NCI-H2227 treated with DMSO at 0.1 percent for 48 hours (cell line): ENCODE data around the gene RPL28.

Experiments
- DNase-seq: peaks from one replicate; lab custom pipeline; 2025; lab: John Stamatoyannopoulos, UW

Gene RPL28

DNA sequence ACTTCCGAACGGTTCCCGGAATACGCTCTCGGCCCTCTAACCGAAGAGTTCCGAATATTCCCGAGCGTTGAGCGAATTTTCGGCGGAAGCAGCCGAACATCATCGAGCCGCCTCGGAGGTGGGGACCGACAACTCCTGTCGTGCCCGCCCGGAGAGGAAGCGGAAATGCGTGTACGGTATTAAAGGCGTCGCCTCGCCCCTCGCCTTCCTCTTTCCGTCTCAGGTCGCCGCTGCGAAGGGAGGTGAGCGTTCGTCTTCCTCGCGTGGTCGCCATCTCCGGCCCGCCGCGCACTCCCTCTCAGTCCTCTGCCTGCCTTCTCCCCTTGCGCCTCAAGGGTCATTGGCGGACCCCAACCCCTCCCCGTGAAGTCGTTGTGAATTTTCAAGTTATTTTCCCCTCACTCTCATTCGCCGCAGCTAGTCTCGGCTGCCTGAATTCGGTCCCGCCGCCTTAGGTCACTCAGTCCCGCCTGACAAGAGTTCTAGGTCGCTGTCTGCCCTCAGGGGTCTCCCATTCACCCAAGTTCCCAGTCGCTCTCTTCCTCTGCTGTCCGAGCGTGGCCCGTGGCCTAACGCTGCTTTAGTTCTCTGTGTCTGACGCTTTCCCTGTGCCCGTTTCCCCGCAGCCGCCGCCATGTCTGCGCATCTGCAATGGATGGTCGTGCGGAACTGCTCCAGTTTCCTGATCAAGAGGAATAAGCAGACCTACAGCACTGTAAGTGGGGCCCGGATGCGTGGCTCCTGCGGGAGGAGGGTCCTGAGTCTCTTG is at the start of gene RPL28:
Gene RPL28 (plus strand): TSS at position 209 of the 769 bp plus-strand sequence. CDS start 426 bp downstream, at position 635.
- DNase-seq, result peak; percentile 100

DNA sequence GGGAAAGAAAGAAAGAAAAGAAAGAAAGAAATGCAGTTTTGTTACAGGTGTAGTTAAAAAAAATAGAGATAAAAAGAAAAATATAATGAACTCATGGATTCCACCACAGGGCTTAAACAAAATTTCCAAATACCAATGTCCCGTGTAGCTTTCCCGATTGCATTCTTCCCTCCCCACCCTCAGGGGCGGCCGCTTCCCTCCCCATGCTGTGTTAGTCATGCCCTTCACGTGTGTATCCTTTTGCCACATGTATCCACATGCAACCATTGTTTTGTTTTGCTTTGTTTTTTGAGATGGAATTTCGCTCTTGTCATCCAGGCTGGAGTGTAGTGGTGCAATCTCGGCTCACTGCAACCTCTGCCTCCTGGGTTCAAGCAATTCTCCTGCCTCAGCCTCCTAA is 49.6 kb upstream of the RPL28 start:
- no peak for DNase-seq

DNA sequence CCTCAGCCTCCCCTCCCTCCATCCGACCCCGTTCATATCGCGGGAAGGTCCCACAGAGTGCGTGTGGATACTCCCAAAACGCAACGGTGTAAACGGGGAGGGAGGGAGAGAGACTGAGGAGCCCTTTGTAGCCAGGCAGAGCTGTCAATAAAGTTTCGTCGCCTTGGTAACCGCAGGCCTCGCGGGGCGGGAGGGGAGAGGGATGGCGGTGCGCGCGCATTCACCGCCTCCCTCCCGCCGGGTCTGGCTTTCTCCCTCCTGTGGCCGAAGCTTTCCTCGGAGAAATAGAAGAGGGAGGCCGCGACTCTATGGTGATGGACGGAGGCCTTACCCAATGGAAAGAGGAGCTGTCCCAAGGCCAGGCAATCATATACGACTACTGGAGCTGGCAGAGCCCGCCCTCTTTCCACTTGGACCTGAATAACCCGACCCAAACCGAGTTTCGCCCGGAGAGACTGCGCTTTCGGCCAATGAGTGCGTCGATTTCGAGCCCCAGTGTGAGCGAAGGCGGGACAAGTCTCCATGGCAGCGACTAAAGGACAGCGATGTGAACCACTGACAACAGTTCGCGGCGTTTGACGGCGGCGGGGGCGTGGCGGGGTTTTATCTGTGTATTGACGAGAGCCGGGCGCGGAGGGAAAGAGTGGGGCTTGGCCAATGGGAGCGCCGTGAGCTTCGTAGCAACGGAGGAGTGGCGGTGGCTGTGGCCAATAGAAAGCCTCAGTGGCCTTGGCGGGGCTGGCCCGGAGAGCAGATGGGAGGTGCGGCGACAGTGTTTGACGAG is 46.4 kb upstream of the RPL28 start, which contains the start of gene KMT5C:
Gene KMT5C (plus strand): TSS at position 772 of the 784 bp plus-strand sequence. CDS start 2,061 bp downstream, outside the sequence.
- DNase-seq, result peak; percentile 100

DNA sequence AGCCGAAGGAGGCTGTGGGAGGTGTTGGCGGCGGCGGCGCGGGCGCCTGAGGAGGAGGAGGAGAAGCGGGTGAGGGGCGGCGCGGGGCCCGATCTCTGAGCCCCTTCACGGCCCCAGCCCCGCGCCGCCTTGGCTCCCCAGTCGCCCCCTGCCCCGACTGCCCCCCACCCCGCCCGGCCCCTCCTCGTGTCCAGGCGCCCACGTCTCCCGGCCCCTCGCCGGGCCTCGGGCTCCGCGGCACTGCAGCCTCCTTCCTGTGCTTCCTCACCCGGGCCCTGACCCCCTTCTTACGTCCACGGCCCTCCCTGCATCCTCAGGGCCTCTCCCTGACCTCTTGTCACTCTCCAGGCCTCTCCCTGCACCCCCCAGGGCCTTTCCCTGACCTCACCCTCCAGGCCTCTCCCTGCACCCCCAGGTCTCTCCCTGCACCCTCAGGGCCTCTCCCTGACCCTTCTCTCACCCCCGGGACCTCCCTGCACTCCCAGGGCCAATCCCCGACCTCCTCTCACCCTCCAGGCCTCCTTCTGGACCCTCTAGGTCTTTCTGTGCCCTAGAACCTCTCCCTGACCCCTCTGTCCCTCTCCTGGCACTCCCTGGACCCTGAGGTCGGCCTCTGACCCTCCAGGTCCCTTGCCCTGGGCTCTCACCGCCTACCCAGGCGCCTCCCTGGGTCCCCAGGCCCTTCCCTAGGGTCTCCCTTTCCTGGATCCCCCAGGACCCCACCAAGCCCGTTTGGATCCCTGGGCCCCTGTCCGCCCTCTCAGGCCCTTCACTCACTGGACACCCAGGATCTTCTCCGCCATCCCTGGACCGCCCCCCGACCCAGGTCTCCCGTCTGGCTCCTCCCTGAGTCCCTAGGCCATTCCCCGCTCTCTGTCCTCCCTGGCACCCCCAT is 45.6 kb upstream of the RPL28 start:
- DNase-seq, result no peak

DNA sequence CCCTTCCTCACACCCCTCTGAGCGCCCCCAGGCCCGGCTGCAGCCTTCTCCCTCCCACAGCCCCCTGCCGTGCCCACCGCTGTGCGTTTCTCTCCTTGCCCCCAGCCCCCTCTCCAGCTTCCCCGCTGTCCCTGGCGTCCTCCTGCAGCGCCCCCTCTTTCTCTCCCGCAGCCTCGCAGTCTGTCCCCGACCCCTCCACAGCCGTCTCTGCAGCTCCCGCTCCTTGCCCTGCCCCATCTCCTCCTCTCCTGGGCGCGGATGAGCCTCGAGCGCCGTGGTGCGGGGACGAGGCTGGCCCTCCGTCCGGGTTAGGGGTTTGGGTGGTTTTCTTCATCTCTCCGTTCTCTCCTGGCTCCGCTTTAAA is 45.0 kb upstream of the RPL28 start:
- no peak for DNase-seq

DNA sequence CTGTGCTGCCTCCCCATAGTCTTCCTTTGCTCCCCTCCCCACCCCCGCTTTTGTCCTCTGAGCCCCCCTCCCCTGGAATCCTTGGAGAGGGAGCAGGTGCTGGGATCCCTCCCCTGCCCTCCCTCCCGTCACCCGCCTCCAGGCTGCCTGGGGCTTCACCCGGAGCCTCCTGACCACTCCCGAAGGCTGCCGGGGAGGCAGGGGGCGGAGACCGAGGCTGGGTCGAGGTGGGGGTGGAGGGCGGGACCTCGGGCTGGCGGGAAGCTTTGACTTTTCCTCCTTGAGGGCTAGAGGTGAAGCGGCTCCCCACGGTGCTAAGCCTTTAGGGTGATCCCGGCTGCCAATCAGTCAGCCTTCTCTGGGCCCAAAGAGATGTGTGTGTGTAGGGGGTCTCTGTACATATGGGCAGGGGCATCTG is 44.6 kb upstream of the RPL28 start:
- DNase-seq, result peak; percentile 60

DNA sequence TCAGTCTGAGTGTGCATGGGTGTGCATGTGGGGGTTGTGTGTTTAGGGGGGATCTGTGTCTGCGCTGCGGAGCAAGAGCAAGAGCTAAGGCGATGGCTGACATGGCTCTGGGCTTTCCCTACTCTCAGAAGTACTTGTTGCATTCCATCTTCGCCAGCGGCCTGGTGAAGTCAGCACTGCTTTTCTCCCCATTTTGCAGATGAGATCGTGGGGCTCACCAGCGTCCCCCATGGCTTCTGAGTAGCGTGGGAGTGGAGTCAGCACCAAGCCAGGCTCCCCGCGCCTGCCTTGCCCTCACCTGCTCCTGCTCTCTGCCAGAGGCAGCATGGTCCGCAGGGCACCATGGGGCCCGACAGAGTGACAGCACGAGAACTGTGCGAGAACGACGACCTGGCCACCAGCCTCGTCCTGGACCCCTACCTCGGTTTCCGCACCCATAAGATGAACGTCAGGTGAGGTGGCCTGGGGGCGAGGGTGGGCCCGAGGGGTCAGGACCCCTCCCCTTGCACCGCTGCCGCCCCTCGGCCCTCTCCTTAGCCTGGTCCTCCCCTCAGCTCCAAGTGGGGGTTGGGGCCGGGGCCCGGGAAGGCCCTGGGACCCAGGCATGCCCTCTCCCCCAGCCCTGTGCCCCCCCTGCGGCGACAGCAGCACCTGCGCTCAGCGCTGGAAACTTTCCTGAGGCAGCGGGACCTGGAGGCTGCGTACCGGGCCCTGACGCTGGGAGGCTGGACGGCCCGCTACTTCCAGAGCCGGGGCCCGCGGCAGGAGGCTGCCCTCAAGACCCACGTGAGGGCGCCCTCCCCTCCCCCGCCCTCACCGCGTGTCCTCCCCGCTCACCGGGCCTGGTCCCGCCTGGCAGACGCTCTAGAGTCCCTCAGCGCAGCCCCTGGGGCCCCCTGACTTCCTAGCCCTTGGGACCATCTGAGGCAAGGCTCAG is 43.9 kb upstream of the RPL28 start:
- DNase-seq, result no peak

DNA sequence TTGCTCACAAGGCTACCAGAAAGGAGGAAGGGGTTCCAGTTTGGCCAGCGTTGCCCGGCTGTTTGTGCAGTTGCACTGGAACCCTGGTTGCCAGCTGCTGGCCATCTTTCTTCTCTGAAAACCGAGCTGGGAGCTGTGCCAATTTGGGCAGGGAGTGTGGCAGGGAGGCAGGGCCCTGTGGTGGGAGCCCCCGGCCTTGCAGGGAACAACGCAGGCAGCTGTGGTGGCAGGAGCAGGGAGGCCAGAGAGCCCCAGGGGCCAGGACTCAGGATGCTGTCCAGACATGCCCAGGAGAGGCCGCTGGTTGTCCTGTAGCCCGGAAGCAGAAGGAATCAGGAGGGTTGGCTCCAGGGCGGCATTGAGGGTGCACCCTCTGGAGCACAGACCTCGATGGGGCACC is 41.3 kb upstream of the RPL28 start:
- no peak for DNase-seq

DNA sequence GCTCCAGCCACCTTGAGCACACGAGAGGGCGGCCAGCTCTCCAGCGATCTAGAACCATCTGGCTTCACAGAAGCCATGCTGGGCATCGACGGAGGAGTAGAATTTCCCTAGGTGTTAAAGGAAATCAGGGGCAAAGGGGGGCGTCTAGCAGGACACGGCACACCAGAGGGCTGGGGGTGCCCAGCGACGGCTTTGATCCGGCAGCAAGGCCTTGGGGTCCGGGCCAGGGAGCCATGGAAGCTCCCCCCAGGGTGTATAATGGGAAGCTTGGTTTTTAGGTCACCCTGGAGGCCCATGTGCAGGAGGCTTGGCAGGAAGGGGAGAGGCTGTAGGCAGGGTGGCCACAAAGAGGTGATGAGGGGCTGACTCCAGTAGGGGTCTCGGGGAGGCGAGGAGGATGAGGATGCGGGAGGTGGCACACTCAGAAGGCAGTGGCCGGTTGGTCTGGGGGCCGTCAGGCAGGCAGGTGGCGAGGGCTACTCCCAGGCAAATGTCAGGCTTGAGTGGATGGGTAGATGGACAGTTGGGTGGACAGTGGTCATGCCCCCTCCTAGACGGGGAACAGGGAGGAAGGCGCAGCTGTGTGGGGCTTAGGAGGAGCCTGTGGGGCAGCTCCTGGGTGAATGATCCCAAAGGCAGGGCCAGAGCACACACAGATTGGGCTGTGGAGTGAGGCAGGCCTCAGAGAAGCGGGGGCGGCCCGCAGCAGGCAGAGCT is 40.5 kb upstream of the RPL28 start:
- no peak for DNase-seq

DNA sequence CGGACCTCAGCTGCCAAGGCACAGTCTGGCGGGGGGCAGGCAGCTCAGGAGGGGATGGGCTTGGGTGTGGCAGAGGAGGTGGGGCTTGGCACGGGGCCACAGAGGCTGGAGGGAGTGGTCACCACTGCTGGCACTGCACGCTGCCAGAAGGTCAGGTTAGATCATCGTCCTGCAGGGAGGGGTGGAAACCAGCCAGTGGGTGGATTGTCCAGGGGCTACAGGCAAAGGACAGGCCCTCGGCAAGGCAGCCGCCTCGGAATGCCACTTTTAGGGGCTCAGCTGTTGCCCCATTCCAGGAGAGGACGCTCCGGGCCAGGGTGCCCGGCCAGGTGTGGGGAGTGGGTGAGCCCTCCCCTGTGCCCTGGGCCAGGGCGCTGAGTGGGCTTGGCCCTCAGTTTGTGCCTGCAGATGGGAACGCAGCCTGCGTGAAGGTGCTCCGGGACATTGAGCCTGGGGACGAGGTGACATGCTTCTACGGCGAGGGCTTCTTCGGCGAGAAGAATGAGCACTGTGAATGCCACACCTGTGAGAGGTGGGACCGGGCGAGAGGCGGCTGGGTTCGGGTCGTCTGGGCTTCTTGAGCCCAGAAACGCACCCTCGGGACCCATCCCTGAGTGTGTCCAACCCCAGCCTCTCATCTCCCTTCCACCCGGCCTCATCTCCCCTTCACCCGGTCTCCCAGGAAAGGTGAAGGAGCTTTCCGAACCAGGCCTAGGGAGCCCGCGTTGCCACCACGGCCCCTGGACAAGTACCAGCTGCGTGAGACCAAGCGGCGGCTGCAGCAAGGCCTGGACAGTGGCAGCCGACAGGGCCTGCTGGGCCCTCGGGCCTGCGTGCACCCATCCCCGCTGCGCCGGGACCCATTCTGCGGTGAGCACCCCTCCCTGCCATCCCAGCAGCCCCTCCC is 39.7 kb upstream of the RPL28 start:
- DNase-seq, result no peak

DNA sequence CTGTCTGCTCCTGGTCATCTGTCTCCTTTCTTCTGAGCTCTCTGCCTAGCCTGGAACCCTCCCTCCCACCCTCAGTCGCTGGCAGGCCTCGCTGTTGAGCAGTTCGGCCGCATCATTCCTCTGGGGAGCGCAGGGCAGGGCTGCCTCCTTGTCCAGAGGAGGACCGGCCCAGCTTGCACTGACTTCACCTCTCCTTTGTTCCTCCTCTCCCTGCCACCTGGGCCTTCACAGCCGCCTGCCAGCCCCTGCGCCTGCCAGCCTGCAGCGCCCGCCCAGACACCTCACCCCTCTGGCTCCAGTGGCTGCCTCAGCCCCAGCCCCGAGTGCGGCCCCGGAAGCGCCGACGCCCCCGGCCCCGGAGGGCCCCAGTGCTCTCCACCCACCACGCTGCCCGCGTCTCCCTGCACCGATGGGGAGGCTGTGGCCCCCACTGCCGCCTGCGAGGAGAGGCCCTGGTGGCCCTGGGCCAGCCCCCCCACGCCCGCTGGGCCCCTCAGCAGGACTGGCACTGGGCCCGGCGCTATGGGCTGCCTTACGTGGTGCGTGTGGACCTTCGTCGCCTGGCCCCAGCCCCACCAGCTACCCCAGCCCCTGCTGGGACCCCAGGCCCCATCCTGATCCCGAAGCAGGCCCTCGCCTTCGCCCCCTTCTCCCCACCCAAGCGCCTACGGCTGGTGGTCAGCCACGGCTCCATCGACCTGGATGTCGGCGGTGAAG is 38.8 kb upstream of the RPL28 start:
- DNase-seq, result no peak

DNA sequence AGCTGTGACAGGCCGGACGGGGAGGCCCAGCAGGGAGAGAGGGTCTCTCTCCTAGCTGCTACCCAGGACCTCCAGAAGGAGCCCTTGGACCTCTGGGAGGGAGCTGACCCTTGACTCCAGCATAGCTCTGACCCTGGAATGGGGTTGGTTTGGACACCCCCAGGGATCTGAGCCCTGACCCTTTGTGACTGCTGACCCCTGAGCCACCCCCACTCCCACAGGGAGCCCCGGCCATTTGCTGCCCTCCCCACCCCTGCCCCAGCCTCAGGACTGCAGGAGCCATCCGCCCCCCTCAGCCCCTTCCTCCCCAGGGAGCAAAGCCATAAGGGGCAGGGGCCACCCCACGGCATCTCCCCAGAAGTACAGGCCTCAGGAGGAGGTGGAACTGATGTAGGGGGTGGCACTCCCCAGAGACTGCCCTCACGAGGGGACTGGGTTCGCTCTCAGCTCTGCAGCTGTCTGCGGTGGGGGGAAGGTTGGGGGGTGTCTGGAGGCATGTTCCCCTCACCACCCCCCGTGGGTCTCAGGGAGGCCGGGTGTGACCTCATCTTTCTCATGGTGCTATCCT is 38.2 kb upstream of the RPL28 start:
- no peak for DNase-seq

DNA sequence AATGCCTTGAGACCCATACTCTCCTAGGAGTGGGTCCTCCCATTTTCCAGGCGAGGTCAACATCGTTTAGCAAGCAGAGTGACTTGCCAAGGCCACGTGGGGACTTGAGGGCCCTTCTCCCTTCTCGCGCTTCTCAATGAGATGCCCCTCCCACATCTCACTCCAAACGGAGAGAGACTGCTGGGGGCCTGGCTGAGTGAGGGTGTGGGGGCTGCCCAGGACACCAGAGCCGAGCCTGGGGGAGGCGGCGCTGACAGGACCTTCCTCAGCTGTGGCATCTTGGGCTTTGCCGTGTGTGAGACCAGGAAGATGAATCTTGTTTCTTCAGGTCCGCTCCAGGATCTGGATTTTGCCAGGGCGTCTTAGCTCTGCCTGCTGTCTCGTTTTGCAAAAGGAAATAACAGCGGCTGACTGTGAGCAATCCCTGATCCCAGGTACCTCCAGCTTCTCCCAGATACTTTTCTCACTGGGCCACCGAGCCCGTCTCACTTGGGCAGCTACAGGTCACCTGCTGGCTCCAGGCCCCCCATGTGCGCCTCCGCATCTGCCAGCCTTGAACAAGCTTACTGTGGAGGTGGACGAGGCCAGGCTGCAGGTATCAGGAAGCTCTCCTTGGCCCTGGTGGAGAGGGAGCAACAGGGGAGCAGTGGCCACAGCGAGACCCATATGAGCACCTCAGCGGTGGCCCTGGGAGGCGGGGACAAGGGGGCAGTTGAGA is 37.3 kb upstream of the RPL28 start:
- peak; percentile 54 for DNase-seq

DNA sequence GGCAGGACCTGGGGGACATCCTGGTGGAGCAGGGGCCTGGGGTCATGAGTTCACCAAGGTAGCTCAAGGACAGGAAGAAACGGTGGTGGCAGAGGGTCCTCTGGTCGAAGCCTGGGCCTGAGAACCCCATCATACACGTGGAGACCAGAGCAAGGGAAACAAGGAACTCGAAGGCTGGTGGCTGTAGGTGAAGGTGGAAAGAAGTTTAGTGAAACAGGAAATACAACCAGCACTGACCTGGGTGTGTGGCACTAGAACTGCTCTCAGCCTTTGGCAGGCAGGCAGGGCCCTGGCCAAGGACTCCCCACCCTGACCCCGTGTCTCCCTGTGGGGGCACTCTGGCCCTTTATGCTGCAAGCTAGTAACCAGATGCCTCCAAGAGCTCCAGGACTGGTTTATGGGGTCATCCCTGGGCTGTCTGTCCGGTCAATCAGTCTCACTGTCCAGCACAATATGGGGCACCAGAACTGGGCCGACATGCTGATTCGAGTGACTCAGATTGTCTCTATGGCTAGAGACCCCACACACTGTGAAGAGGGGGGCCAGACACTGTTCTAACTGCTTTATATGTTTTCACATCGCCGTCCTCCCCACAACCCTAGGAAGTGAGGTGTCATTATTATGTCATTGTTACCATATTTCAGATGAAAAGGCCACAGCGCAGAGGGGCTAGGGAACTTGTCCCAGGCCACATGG is 35.0 kb upstream of the RPL28 start:
- no peak for DNase-seq

DNA sequence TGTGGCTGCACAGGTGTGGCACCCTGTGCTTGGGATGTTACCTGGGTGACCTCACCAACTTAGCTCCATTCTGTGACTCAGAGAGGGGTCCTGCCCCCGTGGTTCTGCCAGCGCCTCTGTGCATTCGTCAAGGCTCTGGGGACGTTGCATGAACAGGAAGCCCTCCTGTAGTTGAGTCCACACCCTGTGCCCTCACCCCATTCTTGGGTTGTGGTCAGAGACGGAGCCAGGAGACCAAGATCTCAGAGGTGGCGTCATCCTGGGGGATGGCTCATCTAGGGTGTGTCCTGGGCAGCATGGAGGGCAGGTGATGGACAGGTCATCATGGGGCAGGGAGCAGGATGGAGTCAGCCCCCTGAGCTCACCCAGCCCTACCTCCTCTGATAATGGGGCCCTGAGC is 33.7 kb upstream of the RPL28 start:
- no peak for DNase-seq

DNA sequence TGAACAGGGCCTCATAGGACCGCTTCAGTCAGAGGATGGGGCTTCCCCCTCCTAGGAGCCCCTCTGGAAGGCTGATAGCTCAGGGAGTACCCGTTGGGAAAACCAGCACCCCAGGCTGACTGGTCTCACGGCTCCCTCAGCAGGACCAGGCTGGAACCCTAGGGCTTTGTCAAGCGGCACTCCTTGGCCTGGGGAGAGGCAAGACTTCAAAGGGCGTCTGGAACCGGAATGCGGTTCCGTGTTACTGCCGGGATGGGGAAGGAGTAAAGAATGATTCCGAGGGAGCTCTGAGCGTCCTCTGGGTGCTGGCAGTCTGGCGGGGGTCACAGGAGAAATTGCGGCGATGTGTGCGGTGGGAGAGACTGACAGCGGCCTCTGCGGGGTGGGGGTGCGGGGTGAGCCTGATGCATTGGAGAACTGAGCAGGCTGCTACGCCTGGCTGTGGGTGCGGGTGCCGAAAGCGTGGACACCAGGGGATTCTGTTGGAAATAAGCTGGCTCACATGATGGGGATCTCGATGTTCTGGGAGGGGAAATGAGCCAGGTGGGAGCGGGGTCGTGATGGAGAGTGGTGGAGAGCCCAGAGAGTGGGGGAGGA is 33.1 kb upstream of the RPL28 start:
- no peak for DNase-seq

DNA sequence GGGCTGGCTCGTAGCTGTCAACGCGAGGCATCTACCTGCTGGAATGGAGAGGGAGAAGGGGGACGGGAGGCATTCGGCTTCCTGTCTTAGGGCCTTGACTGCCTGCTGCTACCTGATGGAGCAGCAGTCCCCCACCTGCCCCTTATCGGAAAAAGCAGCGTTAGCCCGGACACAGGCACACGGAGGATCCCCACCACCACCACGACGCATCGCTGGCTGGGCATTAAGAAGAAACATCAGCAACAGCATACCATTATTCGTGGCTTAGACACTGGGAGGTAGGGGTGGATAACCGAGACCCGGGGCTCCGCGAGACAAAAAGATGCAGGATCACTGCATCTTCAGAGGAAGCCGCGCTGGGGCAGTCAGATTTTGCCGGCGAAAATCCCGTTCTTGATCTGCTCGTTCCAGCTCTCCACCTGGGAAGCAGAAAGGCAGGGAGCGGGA is 32.4 kb upstream of the RPL28 start:
- no peak for DNase-seq
